ENCODE measurements around the gene TSPAN18. TPM values are rescaled to one million over a fixed set of nuclear protein-coding genes. Genes with fewer than 3 reads are reported as not detected.

The TSPAN18 gene
- total RNA-seq, 4 donors from 2014 or later: 6.7 to 13.1 (median 7.9) TPM

GRCh38 chr11:44804449-44805437 is 78.0 kb downstream of the TSPAN18 start:
- no peak for DNase-seq (ENCODE audit: low spot score in 2 of 2)
- H3K9me3 ChIP-seq: no peaks in the 10 kb centered on the region
- TF ChIP-seq EP300 (IDR thresholded peaks at IDR 0.05): no peak
- TF ChIP-seq POLR2A (IDR thresholded peaks at IDR 0.05): no peak
- no peaks in the 10 kb centered on the region for H3K36me3 ChIP-seq
- no peaks in the 10 kb centered on the region for H3K27me3 ChIP-seq
- H3K4me3 ChIP-seq: no peak overlapping the region
- H3K27ac ChIP-seq: peak overlapping the region in 2 of 4 donors; percentile 45 to 60
- peaks cover 0 to 37% (median 5%) of the 10 kb centered on the region in 4 donors for H3K4me1 ChIP-seq
- 23% methylated on average over 14 of the region's 14 CpGs for WGBS, 2 donors

DNA sequence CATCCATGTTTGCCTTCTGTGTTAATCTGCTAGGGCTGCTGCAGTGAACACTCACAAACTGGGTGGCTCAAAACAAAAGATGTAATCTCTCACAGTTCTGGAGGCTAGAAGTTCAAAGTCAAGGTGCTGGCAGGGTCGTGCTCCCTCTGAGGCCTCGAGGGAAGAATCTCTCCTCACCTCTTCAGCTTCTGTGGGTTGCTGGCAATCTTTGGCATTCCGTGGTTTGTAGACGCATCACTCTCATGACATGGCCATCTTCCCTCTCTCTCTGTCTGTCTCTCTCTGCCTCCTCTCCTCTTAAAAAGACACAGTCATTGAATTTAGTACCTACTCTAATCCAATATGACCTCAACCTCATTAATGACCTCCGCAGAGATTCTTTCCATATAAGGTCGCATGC is 78.8 kb downstream of the TSPAN18 start:
- Histone ChIP-seq H3K27me3 (no peaks in the 10 kb centered on the region), H3K9me3 (no peaks in the 10 kb centered on the region), H3K27ac (peak overlapping the region in 1 of 4 donors; percentile 15), H3K36me3 (no peaks in the 10 kb centered on the region), H3K4me3 (no peak overlapping the region), H3K4me1 (peaks cover 0 to 32% (median 5%) of the 10 kb centered on the region in 4 donors)
- no peak for TF ChIP-seq EP300 (IDR thresholded peaks at IDR 0.05)
- TF ChIP-seq, protein P1, sequence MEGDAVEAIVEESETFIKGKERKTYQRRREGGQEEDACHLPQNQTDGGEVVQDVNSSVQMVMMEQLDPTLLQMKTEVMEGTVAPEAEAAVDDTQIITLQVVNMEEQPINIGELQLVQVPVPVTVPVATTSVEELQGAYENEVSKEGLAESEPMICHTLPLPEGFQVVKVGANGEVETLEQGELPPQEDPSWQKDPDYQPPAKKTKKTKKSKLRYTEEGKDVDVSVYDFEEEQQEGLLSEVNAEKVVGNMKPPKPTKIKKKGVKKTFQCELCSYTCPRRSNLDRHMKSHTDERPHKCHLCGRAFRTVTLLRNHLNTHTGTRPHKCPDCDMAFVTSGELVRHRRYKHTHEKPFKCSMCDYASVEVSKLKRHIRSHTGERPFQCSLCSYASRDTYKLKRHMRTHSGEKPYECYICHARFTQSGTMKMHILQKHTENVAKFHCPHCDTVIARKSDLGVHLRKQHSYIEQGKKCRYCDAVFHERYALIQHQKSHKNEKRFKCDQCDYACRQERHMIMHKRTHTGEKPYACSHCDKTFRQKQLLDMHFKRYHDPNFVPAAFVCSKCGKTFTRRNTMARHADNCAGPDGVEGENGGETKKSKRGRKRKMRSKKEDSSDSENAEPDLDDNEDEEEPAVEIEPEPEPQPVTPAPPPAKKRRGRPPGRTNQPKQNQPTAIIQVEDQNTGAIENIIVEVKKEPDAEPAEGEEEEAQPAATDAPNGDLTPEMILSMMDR (IDR thresholded peaks at IDR 0.05): no peak
- TF ChIP-seq POLR2A (IDR thresholded peaks at IDR 0.05): no peak
- 63 to 72% methylated on average over 6 of the region's 6 CpGs for WGBS, 2 donors
- no peak for DNase-seq (ENCODE audit: low spot score in 2 of 2)

GRCh38 chr11:44808053-44808753 is 81.4 kb downstream of the TSPAN18 start:
- no peak for DNase-seq (ENCODE audit: low spot score in 2 of 2)
- H3K9me3 ChIP-seq: no peaks in the 10 kb centered on the region
- WGBS, 2 donors: 81 to 82% methylated on average over 7 of the region's 7 CpGs
- H3K4me3 ChIP-seq: no peak overlapping the region
- H3K36me3 ChIP-seq: no peaks in the 10 kb centered on the region
- TF ChIP-seq EP300 (IDR thresholded peaks at IDR 0.05) (no peak), POLR2A (IDR thresholded peaks at IDR 0.05) (no peak)
- TF ChIP-seq, protein P1 (IDR thresholded peaks at IDR 0.05): no peak
- H3K27ac ChIP-seq: no peak overlapping the region
- no peaks in the 10 kb centered on the region for H3K27me3 ChIP-seq
- peaks cover 0 to 42% (median 10%) of the 10 kb centered on the region in 4 donors for H3K4me1 ChIP-seq

- TF ChIP-seq EP300 (IDR thresholded peaks at IDR 0.05): no peak
- no peak for TF ChIP-seq POLR2A (IDR thresholded peaks at IDR 0.05)
- TF ChIP-seq, protein P1 (IDR thresholded peaks at IDR 0.05): no peak
- 80 to 94% methylated on average over 5 to 6 of the region's 6 CpGs for WGBS, 2 donors
- Histone ChIP-seq H3K4me3 (no peak overlapping the region), H3K4me1 (peaks cover 0 to 44% (median 17%) of the 10 kb centered on the region in 4 donors), H3K36me3 (no peaks in the 10 kb centered on the region), H3K9me3 (no peaks in the 10 kb centered on the region), H3K27ac (no peak overlapping the region), H3K27me3 (no peaks in the 10 kb centered on the region)
- DNase-seq (ENCODE audit: low spot score in 2 of 2): no peak
These were observed 82.5 kb downstream of the TSPAN18 start for GRCh38 chr11:44809283-44809682.

DNA sequence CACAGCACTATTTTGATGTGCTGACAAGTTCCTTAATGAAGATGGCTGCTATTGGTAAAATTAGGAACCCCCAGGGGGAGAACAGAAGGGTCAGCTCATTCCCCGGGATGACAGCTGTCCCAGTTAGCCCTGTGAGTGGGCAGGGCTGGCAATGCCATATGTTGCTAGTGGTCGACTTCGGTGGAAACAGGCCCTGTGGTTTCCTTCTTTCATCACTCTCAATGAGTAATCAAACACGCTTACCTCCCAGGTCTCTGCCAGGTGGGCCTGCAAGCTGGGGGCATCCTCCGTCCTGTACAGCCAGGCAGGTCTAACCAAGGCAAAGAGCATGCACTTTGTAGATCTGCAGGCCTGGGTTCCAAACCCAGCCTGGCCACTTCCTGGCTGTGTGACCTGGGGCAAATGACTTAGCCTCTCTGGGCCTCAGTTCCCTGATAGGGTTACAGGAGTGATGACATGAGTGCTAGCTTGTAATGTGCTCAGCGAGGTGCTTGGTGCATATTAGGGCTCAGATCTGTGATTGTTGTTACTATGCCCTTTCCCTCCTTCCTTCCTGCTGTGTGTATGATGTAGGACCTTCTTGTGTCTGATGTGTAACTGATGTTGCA is 85.2 kb downstream of the TSPAN18 start:
- Histone ChIP-seq H3K9me3 (no peaks in the 10 kb centered on the region), H3K36me3 (no peaks in the 10 kb centered on the region), H3K4me3 (no peak overlapping the region), H3K27ac (no peak overlapping the region), H3K4me1 (peaks cover 0 to 22% (median 12%) of the 10 kb centered on the region in 4 donors), H3K27me3 (no peaks in the 10 kb centered on the region)
- 73 to 76% methylated on average over 6 of the region's 6 CpGs for WGBS, 2 donors
- TF ChIP-seq EP300 (IDR thresholded peaks at IDR 0.05): no peak
- TF ChIP-seq, protein P1 (IDR thresholded peaks at IDR 0.05): no peak
- TF ChIP-seq POLR2A (IDR thresholded peaks at IDR 0.05): no peak
- no peak for DNase-seq (ENCODE audit: low spot score in 2 of 2)

Data from tibial nerve (tissue), 4 donors.